H1 (cell line): ENCODE measurements around the gene ELOVL6. TPM values are rescaled to one million over a fixed set of nuclear protein-coding genes. Genes with fewer than 3 reads are reported as not detected.

Experiments
- CTCF ChIA-PET: fragments of 300-600 bp; sonication (Branson Sonifier 250); formaldehyde crosslinking; loops from one replicate; lab custom pipeline; 2021; ENCODE audit not compliant: partially characterized antibody; lab: Charles Lee
- POLR2A ChIA-PET: fragments of 300-600 bp; sonication (Branson Sonifier 250); formaldehyde crosslinking; loops from one replicate; lab custom pipeline; 2021; ENCODE audit warnings: inconsistent platforms; ENCODE audit not compliant: partially characterized antibody; lab: Charles Lee
- DNase-seq, 2 experiments: peaks; one replicate each; pipeline versions ENCODE4 v3.0.0 to v3.0.0-alpha.2; 2010 to 2022; ENCODE audit warnings: low spot score in 2 of 2, low read depth in 1 of 2, mixed read lengths in 1 of 2
- FAIRE-seq: peaks from 2 replicates; lab custom pipeline; 2011; peaks lifted over from hg19 to GRCh38; lab: Jason Lieb, UNC
- H2AFZ ChIP-seq: 2 replicates; pipeline ENCODE4 v1.8.1; 2012; ENCODE audit warnings: low read length, inconsistent platforms
- H2AK5ac ChIP-seq: 2 replicates; pipeline ENCODE4 v1.6.1; 2013; ENCODE audit warnings: low read depth, low read length
- H2BK120ac ChIP-seq: replicated peaks from 2 replicates; pipeline ENCODE3; 2013; ENCODE audit warnings: low read depth, low read length, inconsistent platforms
- H2BK12ac ChIP-seq: 2 replicates; pipeline ENCODE4 v1.6.1; 2013; ENCODE audit warnings: low read depth, low read length
- H2BK15ac ChIP-seq: 2 replicates; pipeline ENCODE4 v1.6.1; 2013; ENCODE audit warnings: low read length
- H2BK20ac ChIP-seq: 2 replicates; pipeline ENCODE4 v1.6.1; 2013; ENCODE audit warnings: low read length
- H2BK5ac ChIP-seq: 2 replicates; pipeline ENCODE4 v1.6.1; 2013; ENCODE audit warnings: low read depth, low read length
- H3K14ac ChIP-seq: 2 replicates; pipeline ENCODE4 v1.6.1; 2013; ENCODE audit warnings: inconsistent platforms; ENCODE audit not compliant: insufficient read length
- H3K18ac ChIP-seq: 2 replicates; pipeline ENCODE4 v1.6.1; 2013; ENCODE audit warnings: low read length; ENCODE audit errors: extremely low read depth
- H3K23ac ChIP-seq: 2 replicates; pipeline ENCODE4 v1.6.1; 2013; ENCODE audit warnings: inconsistent platforms; ENCODE audit not compliant: insufficient read length
- H3K23me2 ChIP-seq: 2 replicates; pipeline ENCODE4 v1.6.1; 2013; ENCODE audit warnings: low read depth, low read length
- H3K27ac ChIP-seq: 2 replicates; pipeline ENCODE4 v1.6.1; 2011; ENCODE audit warnings: low read depth, low read length, inconsistent platforms
- H3K27me3 ChIP-seq, 4 experiments: replicated peaks in 1 of 4; 1 replicate in 1 of 4; 2 replicates in 3 of 4; pipeline versions ENCODE4 v1.6.1 to v1.8.1; 2011 to 2013; ENCODE audit warnings: low read length in 3 of 4, mild to moderate bottlenecking in 3 of 4, inconsistent platforms in 2 of 4, mixed read lengths in 2 of 4, moderate library complexity in 1 of 4; ENCODE audit not compliant: control insufficient read depth in 3 of 4, insufficient read depth in 3 of 4; ENCODE audit errors: extremely low read depth in 1 of 4
- H3K36me3 ChIP-seq, 4 experiments: 2 replicates each; pipeline versions ENCODE4 v1.6.1 to v1.8.1; 2011 to 2013; ENCODE audit warnings: mild to moderate bottlenecking in 4 of 4, low read length in 3 of 4, moderate library complexity in 2 of 4, control low read depth in 1 of 4, inconsistent platforms in 1 of 4; ENCODE audit not compliant: insufficient read depth in 4 of 4, control insufficient read depth in 2 of 4
- H3K4ac ChIP-seq: replicated peaks from 2 replicates; pipeline ENCODE3; 2013; ENCODE audit warnings: low read length, low read depth, mixed read lengths, inconsistent platforms; ENCODE audit not compliant: insufficient read length
- H3K4me1 ChIP-seq, 4 experiments: replicated peaks in 1 of 4; 1 replicate in 1 of 4; 2 replicates in 3 of 4; pipeline versions ENCODE4 v1.6.1 to v1.8.1; 2011 to 2013; ENCODE audit warnings: low read length in 3 of 4, inconsistent platforms in 2 of 4, mixed read lengths in 1 of 4; ENCODE audit not compliant: insufficient read depth in 4 of 4, control insufficient read depth in 3 of 4
- H3K4me2 ChIP-seq, 2 experiments: 2 replicates each; pipeline versions ENCODE4 v1.6.1 to v1.8.1; 2011 to 2013; ENCODE audit warnings: low read depth in 2 of 2, low read length in 2 of 2, control low read depth in 1 of 2, inconsistent platforms in 1 of 2, mild to moderate bottlenecking in 1 of 2; ENCODE audit not compliant: insufficient read depth in 1 of 2
- H3K4me3 ChIP-seq, 4 experiments: fragments of 200-600, 300-600 bp in 1 of 4; sonication (generic), shearing (Covaris generic), sonication (Bioruptor Twin) in 1 of 4; 2 replicates each; pipeline versions ENCODE4 v1.5.1 to v1.8.1; 2011 to 2016; ENCODE audit warnings: low read length in 4 of 4, low read depth in 3 of 4, control low read depth in 2 of 4, inconsistent platforms in 2 of 4, mild to moderate bottlenecking in 2 of 4, mixed read lengths in 1 of 4, moderate library complexity in 1 of 4; ENCODE audit not compliant: insufficient read depth in 2 of 4; ENCODE audit errors: extremely low read depth in 1 of 4
- H3K56ac ChIP-seq: replicated peaks from 2 replicates; pipeline ENCODE3; 2013; ENCODE audit warnings: low read depth, mild to moderate bottlenecking, mixed read lengths, low read length, inconsistent platforms; ENCODE audit not compliant: insufficient read length
- H3K79me1 ChIP-seq: 2 replicates; pipeline ENCODE4 v1.6.1; 2013; ENCODE audit warnings: low read depth, low read length, control low read depth
- H3K79me2 ChIP-seq, 2 experiments: 2 replicates each; pipeline versions ENCODE4 v1.6.1 to v1.8.1; 2012 to 2013; ENCODE audit warnings: low read length in 2 of 2, mild to moderate bottlenecking in 2 of 2, inconsistent platforms in 1 of 2; ENCODE audit not compliant: insufficient read depth in 2 of 2, control insufficient read depth in 1 of 2
- H3K9ac ChIP-seq, 4 experiments: replicated peaks in 1 of 4; 1 replicate in 1 of 4; 2 replicates in 3 of 4; pipeline versions ENCODE4 v1.6.1 to v1.8.1; 2011 to 2013; ENCODE audit warnings: low read depth in 3 of 4, low read length in 3 of 4, control low read depth in 2 of 4, mild to moderate bottlenecking in 2 of 4, moderate library complexity in 2 of 4, inconsistent platforms in 1 of 4; ENCODE audit errors: extremely low read depth in 1 of 4
- H3K9me3 ChIP-seq, 2 experiments: 2 replicates each; pipeline versions ENCODE4 v1.6.1 to v1.8.1; 2012 to 2013; ENCODE audit warnings: mild to moderate bottlenecking in 2 of 2, moderate library complexity in 2 of 2, control low read depth in 1 of 2, inconsistent platforms in 1 of 2, low read depth in 1 of 2, low read length in 1 of 2, mixed read lengths in 1 of 2; ENCODE audit not compliant: insufficient read depth in 2 of 2
- H4K20me1 ChIP-seq, 2 experiments: replicated peaks in 1 of 2; 2 replicates each; pipeline versions ENCODE3 to v1.8.1; 2011 to 2013; ENCODE audit warnings: inconsistent platforms in 2 of 2, low read length in 2 of 2, mild to moderate bottlenecking in 1 of 2; ENCODE audit not compliant: insufficient read depth in 2 of 2, control insufficient read depth in 1 of 2
- H4K5ac ChIP-seq: 2 replicates; pipeline ENCODE4 v1.6.1; 2013; ENCODE audit warnings: low read length, low read depth, mixed read lengths, inconsistent platforms; ENCODE audit not compliant: insufficient read length
- H4K8ac ChIP-seq: 2 replicates; pipeline ENCODE4 v1.8.0; 2013; ENCODE audit warnings: mild to moderate bottlenecking, moderate library complexity, low read length, inconsistent platforms; ENCODE audit not compliant: insufficient read depth; ENCODE audit errors: extremely low read depth
- H4K91ac ChIP-seq: replicated peaks from 2 replicates; pipeline ENCODE3; 2013; ENCODE audit warnings: low read length, mixed read lengths, inconsistent platforms; ENCODE audit not compliant: insufficient read length
- CBX5 ChIP-seq: fragments of 300-800, 300-1000 bp; sonication (generic); IDR thresholded peaks from 2 replicates; pipeline ENCODE4 v1.7.1; 2016; ENCODE audit warnings: antibody characterized with exemption, low read length, low read depth
- CREB1 ChIP-seq: IDR thresholded peaks from 2 replicates; pipeline ENCODE4 v1.6.1; 2012; ENCODE audit warnings: inconsistent platforms
- GABPA ChIP-seq: IDR thresholded peaks from 2 replicates; pipeline ENCODE4 v1.6.1; 2011; ENCODE audit warnings: mild to moderate bottlenecking, low read length, moderate library complexity, borderline replicate concordance; ENCODE audit not compliant: insufficient read depth
- RNF2 ChIP-seq: fragments of 200-900, 300-1000 bp; sonication (generic); IDR thresholded peaks from 2 replicates; pipeline ENCODE4 v1.7.1; 2016; ENCODE audit warnings: borderline replicate concordance, low read depth, mild to moderate bottlenecking, antibody characterized with exemption, low read length; ENCODE audit not compliant: poor library complexity, severe bottlenecking; ENCODE audit errors: missing control alignments
- SIRT6 ChIP-seq: IDR thresholded peaks from one replicate; pipeline ENCODE4 v1.7.1; 2012; ENCODE audit warnings: low read length, inconsistent platforms
- polyA plus RNA-seq, 7 experiments: library from polyadenylated mRNA; depleted of rRNA in 3 of 7; stranded (reverse) in 5 of 7; unstranded in 2 of 7; fragments of >200 nt in 5 of 7; fragments of 200-250 nt in 2 of 7; gene quantifications; 1 replicate in 5 of 7; 2 replicates in 1 of 7; 4 replicates in 1 of 7; pipeline versions ENCODE4 v1.2.1 to v1.2.3, GENCODE V29; 2011 to 2013; ENCODE audit warnings: missing spikeins in 2 of 7, mixed read lengths in 2 of 7
- total RNA-seq: library from RNA; stranded (reverse); fragmentation: NEBNext Ultra II Directional; extraction: Animal tissue kit (Norgen Biotek cat#: 25700); gene quantifications from 2 replicates; pipeline ENCODE4 v1.2.1, GENCODE V29; 2021

The ELOVL6 gene
- total and polyA plus RNA-seq, 2 of the 8 experiments (the other 6 are each of a cell fraction or from before 2014, with no cell fraction given): 27.8 to 86.6 TPM

GRCh38 chr4:110124711-110125110 is 73.7 kb downstream of the ELOVL6 start:
- no peak for FAIRE-seq
- no peak overlapping the region for H2BK12ac ChIP-seq
- H3K79me2 ChIP-seq: peaks cover 0 to 41% of the 10 kb centered on the region in 2 experiments; a peak in 2 of 4 replicates
- ChIA-PET CTCF (no interaction called here), POLR2A (no interaction called here)
- H3K14ac ChIP-seq: no peak overlapping the region
- DNase-seq: no peak
- H2AFZ ChIP-seq: no peak overlapping the region
- H3K4me1 ChIP-seq: no peaks in the 10 kb centered on the region; a peak in 1 of 7 replicates
- H3K23ac ChIP-seq: no peak overlapping the region
- no peak overlapping the region for H3K4me3 ChIP-seq
- no peak overlapping the region for H3K4ac ChIP-seq
- no peak overlapping the region for H3K4me2 ChIP-seq
- peaks cover 0 to 4% (median 1%) of the 10 kb centered on the region in 4 experiments; a peak in 3 of 8 replicates for H3K36me3 ChIP-seq
- no peak overlapping the region for H2AK5ac ChIP-seq
- H3K9ac ChIP-seq: no peak overlapping the region
- H3K27me3 ChIP-seq: no peaks in the 10 kb centered on the region
- no peak overlapping the region for H4K5ac ChIP-seq
- H2BK5ac ChIP-seq: no peak overlapping the region
- no peak overlapping the region for H3K56ac ChIP-seq
- H4K8ac ChIP-seq: no peak overlapping the region
- no peak overlapping the region for H3K27ac ChIP-seq
- H3K18ac ChIP-seq: no peak overlapping the region
- no peaks in the 10 kb centered on the region; the same call in 1 of the 2 replicates for H3K79me1 ChIP-seq
- no peak overlapping the region for H4K91ac ChIP-seq
- H2BK15ac ChIP-seq: no peak overlapping the region
- no peak overlapping the region for H2BK20ac ChIP-seq
- TF ChIP-seq RNF2: no peak
- no peak for TF ChIP-seq CREB1
- TF ChIP-seq GABPA: no peak
- TF ChIP-seq CBX5: no peak
- TF ChIP-seq SIRT6: no peak
- no peaks in the 10 kb centered on the region for H3K23me2 ChIP-seq
- peaks cover 2 to 4% of the 10 kb centered on the region in 2 experiments for H4K20me1 ChIP-seq
- H3K9me3 ChIP-seq: no peaks in the 10 kb centered on the region
- H2BK120ac ChIP-seq: no peak overlapping the region
